Measurements from ENCODE around the gene ETS1.

Gene ETS1

GRCh38 chr11:128572965-128573364 lies 14.4 kb downstream of the ETS1 start:
- DNase-seq (ENCODE audit: low spot score) (no peak), FAIRE-seq (no peak)

- DNase-seq (ENCODE audit: low spot score) (no peak), FAIRE-seq (no peak)
Measured at GRCh38 chr11:128570632-128571031, 16.7 kb downstream of the ETS1 start.

- DNase-seq (ENCODE audit: low spot score) (no peak), FAIRE-seq (no peak)
Measured at GRCh38 chr11:128569291-128569690, 18.1 kb downstream of the ETS1 start.

GRCh38 chr11:128568166-128568778 lies 19.1 kb downstream of the ETS1 start:
- FAIRE-seq: no peak
- DNase-seq (ENCODE audit: low spot score): no peak

GRCh38 chr11:128567130-128567529 lies 20.2 kb downstream of the ETS1 start:
- no peak for DNase-seq (ENCODE audit: low spot score)
- no peak for FAIRE-seq

GRCh38 chr11:128565881-128566280 lies 21.5 kb downstream of the ETS1 start:
- FAIRE-seq: no peak
- DNase-seq (ENCODE audit: low spot score): no peak

- FAIRE-seq (no peak), DNase-seq (ENCODE audit: low spot score) (no peak)
Measured at GRCh38 chr11:128564642-128565245, 22.6 kb downstream of the ETS1 start.

- DNase-seq (ENCODE audit: low spot score) (no peak), FAIRE-seq (no peak)
Measured at GRCh38 chr11:128563942-128564641, 23.3 kb downstream of the ETS1 start.

GRCh38 chr11:128563308-128563707 lies 24.1 kb downstream of the ETS1 start:
- FAIRE-seq: no peak
- no peak for DNase-seq (ENCODE audit: low spot score)

- no peak for FAIRE-seq
- no peak for DNase-seq (ENCODE audit: low spot score)
Measured at GRCh38 chr11:128559496-128560103, 27.8 kb downstream of the ETS1 start.

GRCh38 chr11:128555606-128556005 lies 31.8 kb downstream of the ETS1 start:
- DNase-seq (ENCODE audit: low spot score) (no peak), FAIRE-seq (no peak)

GRCh38 chr11:128553662-128554362 lies 33.5 kb downstream of the ETS1 start:
- FAIRE-seq (no peak), DNase-seq (ENCODE audit: low spot score) (no peak)

GRCh38 chr11:128552783-128553661 lies 34.3 kb downstream of the ETS1 start:
- DNase-seq (ENCODE audit: low spot score): no peak
- FAIRE-seq: no peak

- FAIRE-seq: no peak
- DNase-seq (ENCODE audit: low spot score): no peak
Measured at GRCh38 chr11:128551611-128552335, 35.6 kb downstream of the ETS1 start.

GRCh38 chr11:128551058-128551457 lies 36.3 kb downstream of the ETS1 start:
- no peak for DNase-seq (ENCODE audit: low spot score)

GRCh38 chr11:128550261-128550821 lies 37.0 kb downstream of the ETS1 start:
- FAIRE-seq (no peak), DNase-seq (ENCODE audit: low spot score) (no peak)

More at GRCh38 chr11:128551058-128551457, 36.3 kb downstream of the ETS1 start:
- FAIRE-seq: no peak

- FAIRE-seq: no peak
- no peak for DNase-seq (ENCODE audit: low spot score)
Measured at GRCh38 chr11:128549256-128549944, 38.0 kb downstream of the ETS1 start.

GRCh38 chr11:128548649-128549255 lies 38.6 kb downstream of the ETS1 start:
- DNase-seq (ENCODE audit: low spot score) (no peak), FAIRE-seq (no peak)

Data from urothelium cell line (cell line).